Activated CD4-positive, alpha-beta T cell treated with anti-CD3 and anti-CD28 coated beads for 24 hours (primary cell): ENCODE data around the gene SLC26A2.
"Not testable (repeated sequence)": the region's sequence is repeated elsewhere in the genome, so short reads cannot be mapped to it uniquely, and the experiment has no call there.

Experiments
- DNase-seq, 2 donors: peaks; one replicate each; pipeline ENCODE4 v3.0.0-alpha.2; 2020; ENCODE audit warnings: low read depth in 2 of 2

The SLC26A2 gene

GRCh38 chr5:149937610-149938009, 22.9 kb upstream of the SLC26A2 start:
- DNase-seq: no peak

GRCh38 chr5:149938279-149938678, 22.3 kb upstream of the SLC26A2 start:
- no peak for DNase-seq

- no peak for DNase-seq
These were observed 21.7 kb upstream of the SLC26A2 start for GRCh38 chr5:149938791-149939358.

GRCh38 chr5:149939546-149939945, 21.0 kb upstream of the SLC26A2 start:
- no peak for DNase-seq

GRCh38 chr5:149940077-149940574, 20.4 kb upstream of the SLC26A2 start:
- no peak for DNase-seq

- DNase-seq: no peak
These were observed 19.5 kb upstream of the SLC26A2 start for GRCh38 chr5:149940941-149941644.

- no peak for DNase-seq
These were observed 18.8 kb upstream of the SLC26A2 start for GRCh38 chr5:149941795-149942194.

- no peak for DNase-seq
These were observed 18.4 kb upstream of the SLC26A2 start for GRCh38 chr5:149942199-149942598.

- not testable (repeated sequence) for DNase-seq
These were observed 17.8 kb upstream of the SLC26A2 start for GRCh38 chr5:149942741-149943169.

GRCh38 chr5:149943177-149943949, 17.2 kb upstream of the SLC26A2 start:
- not testable (repeated sequence) for DNase-seq

- DNase-seq: no peak
These were observed 15.9 kb upstream of the SLC26A2 start, which contains the start of gene PDE6A for GRCh38 chr5:149944666-149945065. TSS of gene PDE6A (minus strand) at chr5:149944793. CDS start at chr5:149944673, 120 bp downstream.

GRCh38 chr5:149946118-149946517, 14.4 kb upstream of the SLC26A2 start:
- DNase-seq: no peak

GRCh38 chr5:149948993-149949392, 11.6 kb upstream of the SLC26A2 start:
- DNase-seq: no peak

- DNase-seq: no peak
These were observed 9.3 kb upstream of the SLC26A2 start for GRCh38 chr5:149951138-149951749.

GRCh38 chr5:149953436-149954121, 7.0 kb upstream of the SLC26A2 start:
- no peak for DNase-seq

- DNase-seq: no peak
These were observed 5.8 kb upstream of the SLC26A2 start for GRCh38 chr5:149954798-149955197.

- no peak for DNase-seq
These were observed 3.9 kb upstream of the SLC26A2 start for GRCh38 chr5:149956685-149957084.

GRCh38 chr5:149957855-149958254, 2.7 kb upstream of the SLC26A2 start:
- no peak for DNase-seq

GRCh38 chr5:149959406-149960236, 937 bp upstream of the SLC26A2 start:
- DNase-seq: peak; percentile 14 to 42

GRCh38 chr5:149961186-149961685, 678 bp downstream of the SLC26A2 start:
- no peak for DNase-seq
